Measurements from ENCODE around the gene NAGPA.

DNA sequence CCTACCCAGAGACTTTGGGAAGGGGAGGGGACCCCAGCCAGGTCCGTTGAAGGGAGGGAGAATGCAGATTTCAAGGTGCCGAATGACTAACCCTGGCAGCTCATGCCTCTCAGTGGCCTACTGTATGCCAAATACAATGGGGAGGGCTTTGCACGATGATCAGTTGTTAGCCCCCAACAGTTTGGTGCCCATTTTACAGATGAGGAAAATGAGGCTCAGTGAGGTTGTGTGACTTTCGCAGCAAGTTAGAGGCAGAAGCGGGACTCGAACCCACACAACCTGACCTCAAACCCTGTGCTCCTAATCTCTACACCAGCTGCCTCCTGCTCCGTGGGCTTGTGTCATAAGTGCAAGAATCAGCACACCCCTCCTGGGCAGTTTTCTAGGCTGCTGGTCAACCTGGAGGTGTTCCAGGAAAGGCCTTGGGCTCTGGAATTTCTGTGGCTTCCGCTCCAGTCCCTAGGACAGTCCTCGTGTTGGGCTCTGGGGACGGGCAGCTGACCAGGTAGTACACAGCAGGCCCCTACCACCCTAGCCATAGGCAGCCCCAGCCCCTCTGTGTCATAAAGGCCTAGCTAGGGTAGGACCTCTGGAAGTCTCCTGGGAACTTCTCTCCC is 11.9 kb upstream of the NAGPA start:
- TF ChIP-seq CTCF (IDR thresholded peaks at IDR 0.05) (no peak), EZH2 (IDR thresholded peaks at IDR 0.05) (no peak)

Measured in neural progenitor cell (in vitro differentiated cells).